ENCODE results near the gene KCTD7. TPM values are rescaled to one million over a fixed set of nuclear protein-coding genes. Genes with fewer than 3 reads are reported as not detected.

Gene KCTD7
- total and polyA plus RNA-seq, 2 of the 4 experiments (the other 2 are of a cell fraction) = 6.1 to 12.8 TPM

DNA sequence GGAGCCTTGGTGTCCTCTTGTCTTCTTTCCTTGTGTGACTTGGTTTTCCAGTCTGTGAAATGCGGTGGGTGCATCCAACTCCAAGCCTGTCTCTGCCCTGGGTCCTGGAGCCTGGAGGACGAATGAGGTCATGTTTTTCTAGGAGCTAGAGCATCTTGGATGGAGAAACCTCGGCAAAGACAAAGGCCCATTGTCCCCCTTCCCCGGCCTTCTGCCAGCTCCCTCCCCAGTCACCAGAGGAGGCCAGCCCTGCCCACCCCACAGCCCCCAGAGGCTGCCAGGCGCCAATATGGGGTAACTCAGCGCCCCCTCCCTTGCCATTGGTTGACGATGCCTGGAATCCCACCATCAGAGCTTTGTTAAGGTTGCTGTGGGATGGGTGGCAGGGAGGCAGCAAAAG, 40.4 kb downstream of the KCTD7 start:
- Histone ChIP-seq H3K9me3 (ENCODE audit: control insufficient read depth, insufficient read depth, low read length) (no peaks in the 10 kb centered on the region), H3K4me3 (ENCODE audit: insufficient read depth, low read depth, low read length) (no peak overlapping the region), H2BK120ac (ENCODE audit: low read depth, low read length) (no peak overlapping the region), H3K56ac (ENCODE audit: extremely low read depth, insufficient read depth, low read length) (no peak overlapping the region), H2AK9ac (replicated peaks; ENCODE audit: low read depth, low read length, poor library complexity) (no peak overlapping the region), H3K27me3 (ENCODE audit: control insufficient read depth, insufficient read depth, low read length) (no peaks in the 10 kb centered on the region), H3K79me1 (ENCODE audit: low read depth in 1 of 2, low read length in 2 of 2) (peaks cover 15 to 78% of the 10 kb centered on the region in 2 experiments), H3K9me1 (ENCODE audit: insufficient read depth, low read length) (peaks cover 13% of the 10 kb centered on the region), H2AFZ (replicated peaks; ENCODE audit: low read length, poor library complexity) (no peak overlapping the region), H3K36me3 (ENCODE audit: control insufficient read depth, insufficient read depth, low read length) (peaks cover 26% of the 10 kb centered on the region), H3K9ac (ENCODE audit: low read depth, low read length) (no peak overlapping the region), H3K23ac (ENCODE audit: low read depth, low read length) (no peak overlapping the region), H4K20me1 (ENCODE audit: insufficient read depth, low read length) (peaks cover 53% of the 10 kb centered on the region), H4K91ac (ENCODE audit: insufficient read depth, low read depth, low read length) (no peak overlapping the region), H2BK15ac (ENCODE audit: low read depth, low read length) (no peak overlapping the region), H2BK20ac (ENCODE audit: low read depth, low read length) (no peak overlapping the region), H2BK5ac (ENCODE audit: low read depth, low read length, poor library complexity, severe bottlenecking) (no peak overlapping the region), H3K4me2 (ENCODE audit: low read depth, low read length) (no peak overlapping the region), H2AK5ac (ENCODE audit: low read depth, low read length) (no peak overlapping the region), H3K4me1 (ENCODE audit: control insufficient read depth, insufficient read depth, low read length) (peaks cover 2% of the 10 kb centered on the region), H3K14ac (replicated peaks; ENCODE audit: low read depth, low read length) (no peak overlapping the region), H4K8ac (ENCODE audit: low read depth in 2 of 2, low read length in 2 of 2) (no peak overlapping the region), H4K5ac (ENCODE audit: low read depth, low read length) (no peak overlapping the region), H3K27ac (ENCODE audit: insufficient read depth, low read length) (no peak overlapping the region), H3K18ac (ENCODE audit: low read depth, low read length) (no peak overlapping the region), H3K4ac (ENCODE audit: low read depth, low read length) (no peak overlapping the region)
- dilution Hi-C loops (cut with HindIII; ENCODE audit: low sequenced_read_pairs, unreplicated experiment) = no loop called here
- ChIA-PET POLR2A (ENCODE audit: unreplicated experiment) (no interaction called here), CTCF (no interaction called here)
- TF ChIP-seq NFE2L2 (IDR thresholded peaks at IDR 0.05; ENCODE audit: low read depth, low read length) (no peak), MAFK (IDR thresholded peaks at IDR 0.05; ENCODE audit: low read depth, low read length) (no peak), RFX5 (IDR thresholded peaks at IDR 0.05; ENCODE audit: low read depth, low read length) (no peak), CEBPB (IDR thresholded peaks at IDR 0.05; ENCODE audit: low read depth, low read length) (no peak), MAZ (IDR thresholded peaks at IDR 0.05; ENCODE audit: borderline replicate concordance, low read depth, low read length) (no peak), RAD21 (IDR thresholded peaks at IDR 0.05; ENCODE audit: low read length) (no peak), FOS (IDR thresholded peaks at IDR 0.05; ENCODE audit: low read depth, low read length) (no peak)
- TF ChIP-seq, protein P1, sequence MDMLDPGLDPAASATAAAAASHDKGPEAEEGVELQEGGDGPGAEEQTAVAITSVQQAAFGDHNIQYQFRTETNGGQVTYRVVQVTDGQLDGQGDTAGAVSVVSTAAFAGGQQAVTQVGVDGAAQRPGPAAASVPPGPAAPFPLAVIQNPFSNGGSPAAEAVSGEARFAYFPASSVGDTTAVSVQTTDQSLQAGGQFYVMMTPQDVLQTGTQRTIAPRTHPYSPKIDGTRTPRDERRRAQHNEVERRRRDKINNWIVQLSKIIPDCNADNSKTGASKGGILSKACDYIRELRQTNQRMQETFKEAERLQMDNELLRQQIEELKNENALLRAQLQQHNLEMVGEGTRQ (IDR thresholded peaks at IDR 0.05; ENCODE audit: low read depth, low read length) = no peak
- TF ChIP-seq, protein P2, sequence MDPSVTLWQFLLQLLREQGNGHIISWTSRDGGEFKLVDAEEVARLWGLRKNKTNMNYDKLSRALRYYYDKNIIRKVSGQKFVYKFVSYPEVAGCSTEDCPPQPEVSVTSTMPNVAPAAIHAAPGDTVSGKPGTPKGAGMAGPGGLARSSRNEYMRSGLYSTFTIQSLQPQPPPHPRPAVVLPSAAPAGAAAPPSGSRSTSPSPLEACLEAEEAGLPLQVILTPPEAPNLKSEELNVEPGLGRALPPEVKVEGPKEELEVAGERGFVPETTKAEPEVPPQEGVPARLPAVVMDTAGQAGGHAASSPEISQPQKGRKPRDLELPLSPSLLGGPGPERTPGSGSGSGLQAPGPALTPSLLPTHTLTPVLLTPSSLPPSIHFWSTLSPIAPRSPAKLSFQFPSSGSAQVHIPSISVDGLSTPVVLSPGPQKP (IDR thresholded peaks at IDR 0.05; ENCODE audit: borderline replicate concordance, low read depth, low read length) = no peak
- TF ChIP-seq, protein P3, sequence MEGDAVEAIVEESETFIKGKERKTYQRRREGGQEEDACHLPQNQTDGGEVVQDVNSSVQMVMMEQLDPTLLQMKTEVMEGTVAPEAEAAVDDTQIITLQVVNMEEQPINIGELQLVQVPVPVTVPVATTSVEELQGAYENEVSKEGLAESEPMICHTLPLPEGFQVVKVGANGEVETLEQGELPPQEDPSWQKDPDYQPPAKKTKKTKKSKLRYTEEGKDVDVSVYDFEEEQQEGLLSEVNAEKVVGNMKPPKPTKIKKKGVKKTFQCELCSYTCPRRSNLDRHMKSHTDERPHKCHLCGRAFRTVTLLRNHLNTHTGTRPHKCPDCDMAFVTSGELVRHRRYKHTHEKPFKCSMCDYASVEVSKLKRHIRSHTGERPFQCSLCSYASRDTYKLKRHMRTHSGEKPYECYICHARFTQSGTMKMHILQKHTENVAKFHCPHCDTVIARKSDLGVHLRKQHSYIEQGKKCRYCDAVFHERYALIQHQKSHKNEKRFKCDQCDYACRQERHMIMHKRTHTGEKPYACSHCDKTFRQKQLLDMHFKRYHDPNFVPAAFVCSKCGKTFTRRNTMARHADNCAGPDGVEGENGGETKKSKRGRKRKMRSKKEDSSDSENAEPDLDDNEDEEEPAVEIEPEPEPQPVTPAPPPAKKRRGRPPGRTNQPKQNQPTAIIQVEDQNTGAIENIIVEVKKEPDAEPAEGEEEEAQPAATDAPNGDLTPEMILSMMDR (conservative IDR thresholded peaks at IDR 0.05; ENCODE audit: low read depth, low read length) = no peak
- no peak for ATAC-seq (ENCODE audit: low read depth)
- no TSS peak for BruUV-seq (replicated peaks)
- 100% methylated on average over 1 of the region's 7 CpGs; no CpG with 5 or more reads in 1 of the 2 experiments for WGBS, 2 experiments (ENCODE audit: extremely low coverage in 2 of 2, insufficient read length in 1 of 2)
- in situ Hi-C loops (cut with MboI; ENCODE audit: low sequenced_read_pairs) = no loop called here
- DNase-seq = no peak
- intact Hi-C loops (cut with micrococcal nuclease) = no loop called here

All from IMR-90 (cell line).